D341Med (cell line): Measurements from ENCODE around the gene COPZ2.
"Not testable (repeated sequence)": the region's sequence is repeated elsewhere in the genome, so short reads cannot be mapped to it uniquely, and the experiment has no call there.

Experiments used
- DNase-seq: peaks from one replicate; pipeline ENCODE4 v3.0.0; 2012; ENCODE audit warnings: low spot score

Gene COPZ2

GRCh38 chr17:48030531-48030930 is 7.1 kb downstream of the COPZ2 start:
- no peak for DNase-seq

- no peak for DNase-seq
Measured at GRCh38 chr17:48028736-48029135, 8.9 kb downstream of the COPZ2 start.

- no peak for DNase-seq
Measured at GRCh38 chr17:48027322-48027981, 10.1 kb downstream of the COPZ2 start.

GRCh38 chr17:48026502-48027321 is 10.9 kb downstream of the COPZ2 start:
- peak; percentile 93 for DNase-seq

GRCh38 chr17:48025904-48026501 is 11.6 kb downstream of the COPZ2 start:
- DNase-seq = no peak

- DNase-seq = peak; percentile 99
Measured at GRCh38 chr17:48025040-48025903, 12.3 kb downstream of the COPZ2 start.

GRCh38 chr17:48024149-48025039 is 13.2 kb downstream of the COPZ2 start:
- DNase-seq = peak; percentile 49

- DNase-seq = peak; percentile 81
Measured at GRCh38 chr17:48023400-48024148, 14.0 kb downstream of the COPZ2 start.

- no peak for DNase-seq
Measured at GRCh38 chr17:48022901-48023300, 14.7 kb downstream of the COPZ2 start.

GRCh38 chr17:48021934-48022333 is 15.7 kb downstream of the COPZ2 start:
- DNase-seq = no peak

- DNase-seq = not testable (repeated sequence)
Measured at GRCh38 chr17:48017817-48018158, 19.8 kb downstream of the COPZ2 start.

GRCh38 chr17:48016112-48016511 is 21.5 kb downstream of the COPZ2 start:
- DNase-seq = peak; percentile 42

- peak; percentile 84 for DNase-seq
Measured at GRCh38 chr17:48014595-48015111, 22.9 kb downstream of the COPZ2 start.

- DNase-seq = peak; percentile 27
Measured at GRCh38 chr17:48013876-48014594, 23.6 kb downstream of the COPZ2 start.

GRCh38 chr17:48012654-48013053 is 24.9 kb downstream of the COPZ2 start:
- DNase-seq = peak; percentile 38

GRCh38 chr17:48012151-48012520 is 25.5 kb downstream of the COPZ2 start:
- DNase-seq = peak; percentile 99

- peak; percentile 76 for DNase-seq
Measured at GRCh38 chr17:48011405-48012150, 26.0 kb downstream of the COPZ2 start.

- no peak for DNase-seq
Measured at GRCh38 chr17:48010193-48010592, 27.4 kb downstream of the COPZ2 start.
